T-helper 17 cell (primary cell): ENCODE measurements around the gene C1QL4. TPM values are rescaled to one million over a fixed set of nuclear protein-coding genes. Genes with fewer than 3 reads are reported as not detected.

Experiments
- ATAC-seq: fragments of 150-1000 bp; cut with Tn5 transposase; 2 replicates; pipeline ENCODE4 v1.10.0; 2021; ENCODE audit warnings: mild to moderate bottlenecking, moderate library complexity
- DNase-seq, 3 donors: peaks; one replicate each; pipeline versions ENCODE4 v3.0.0 to v3.0.0-alpha.2; 2020 to 2021
- H3K9me3 ChIP-seq: one replicate; pipeline ENCODE4 v1.7.0; 2013; ENCODE audit warnings: low read length, mild to moderate bottlenecking; ENCODE audit not compliant: control insufficient read depth, poor library complexity, severe bottlenecking
- H3K27ac Mint-ChIP-seq: one replicate; pipeline ENCODE4 v1.8.0; 2022; ENCODE audit warnings: mild to moderate bottlenecking, moderate library complexity, mixed read lengths
- H3K27me3 Mint-ChIP-seq: one replicate; pipeline ENCODE4 v1.8.0; 2022; ENCODE audit warnings: mixed read lengths
- H3K36me3 Mint-ChIP-seq: one replicate; pipeline ENCODE4 v1.8.0; 2022; ENCODE audit warnings: low read depth, mixed read lengths
- H3K4me1 Mint-ChIP-seq: one replicate; pipeline ENCODE4 v1.8.0; 2022; ENCODE audit warnings: mild to moderate bottlenecking, mixed read lengths
- H3K4me3 Mint-ChIP-seq: one replicate; pipeline ENCODE4 v1.8.0; 2022; ENCODE audit warnings: mild to moderate bottlenecking, moderate library complexity, mixed read lengths
- total RNA-seq, 4 donors: library from RNA in 2 of 4; stranded (reverse) in 2 of 4; gene quantifications; one replicate each; pipeline ENCODE4 v1.2.3 and lab custom pipeline; 2022 to 2026

Gene C1QL4
- total RNA-seq, 2 donors from 2014 or later, result not detected

DNA sequence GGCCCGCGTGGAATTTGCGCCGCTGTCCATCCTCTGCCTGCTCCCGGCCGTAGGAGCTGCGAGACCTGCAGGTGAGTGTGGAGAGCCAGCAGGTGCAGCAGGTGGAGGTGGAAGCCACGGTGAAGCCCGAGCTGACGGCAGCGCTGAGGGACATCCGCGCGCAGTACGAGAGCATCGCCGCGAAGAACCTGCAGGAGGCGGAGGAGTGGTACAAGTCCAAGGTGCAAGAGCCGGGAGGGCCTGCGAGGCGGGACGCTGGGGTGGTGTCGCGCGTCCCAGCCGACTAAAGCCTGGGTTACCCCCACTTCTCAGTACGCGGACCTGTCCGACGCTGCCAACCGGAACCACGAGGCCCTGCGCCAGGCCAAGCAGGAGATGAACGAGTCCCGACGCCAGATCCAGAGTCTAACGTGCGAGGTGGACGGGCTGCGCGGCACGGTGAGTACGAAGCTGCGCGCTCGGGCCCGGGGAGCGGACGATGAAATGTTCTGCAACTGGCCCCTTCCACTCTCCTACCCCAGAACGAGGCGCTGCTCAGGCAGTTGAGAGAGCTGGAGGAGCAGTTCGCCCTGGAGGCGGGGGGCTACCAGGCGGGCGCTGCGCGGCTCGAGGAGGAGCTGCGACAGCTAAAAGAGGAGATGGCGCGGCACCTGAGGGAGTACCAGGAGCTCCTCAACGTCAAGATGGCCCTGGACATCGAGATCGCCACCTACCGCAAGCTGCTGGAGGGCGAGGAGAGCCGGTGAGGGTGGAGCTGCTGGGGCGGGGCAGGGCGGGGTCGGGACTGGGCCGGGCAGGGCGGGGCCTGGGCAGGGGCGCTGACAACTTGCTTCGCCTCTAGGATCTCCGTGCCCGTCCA lies 39.9 kb downstream of the C1QL4 start:
- Mint-ChIP-seq H3K27me3 (peaks cover 32% of the 10 kb centered on the region), H3K27ac (no peak overlapping the region), H3K4me3 (peak overlapping the region; percentile 84), H3K4me1 (peaks cover 10% of the 10 kb centered on the region), H3K36me3 (peaks cover 5% of the 10 kb centered on the region)
- DNase-seq, result no peak
- H3K9me3 ChIP-seq, result no peaks in the 10 kb centered on the region
- peak; percentile 73 for ATAC-seq

- peaks cover 3% of the 10 kb centered on the region for H3K36me3 Mint-ChIP-seq
- peak overlapping the region; percentile 84 for H3K4me3 Mint-ChIP-seq
- no peaks in the 10 kb centered on the region for H3K9me3 ChIP-seq
- peaks cover 40% of the 10 kb centered on the region for H3K27me3 Mint-ChIP-seq
- ATAC-seq (peak; percentile 85), DNase-seq (peak; percentile 50 to 61 (median 60))
- no peak overlapping the region for H3K27ac Mint-ChIP-seq
- peaks cover 7% of the 10 kb centered on the region for H3K4me1 Mint-ChIP-seq
Observed at GRCh38 chr12:49296034-49296835, 40.8 kb downstream of the C1QL4 start.

GRCh38 chr12:49295082-49295936 lies 41.7 kb downstream of the C1QL4 start, which contains the start of gene PRPH:
PRPH (plus strand) TSS chr12:49295147; CDS start chr12:49295201, 54 bp downstream.
- Mint-ChIP-seq H3K4me1 (peaks cover 7% of the 10 kb centered on the region), H3K4me3 (peak within 1 kb of the TSS; percentile 3), H3K27me3 (peaks cover 43% of the 10 kb centered on the region), H3K27ac (no peak within 1 kb of the TSS), H3K36me3 (peaks cover 3% of the 10 kb centered on the region)
- ATAC-seq (no peak), DNase-seq (no peak)
- no peaks in the 10 kb centered on the region for H3K9me3 ChIP-seq

GRCh38 chr12:49294804-49295081 lies 42.2 kb downstream of the C1QL4 start:
- H3K4me3 Mint-ChIP-seq, result no peak overlapping the region
- H3K36me3 Mint-ChIP-seq, result peaks cover 3% of the 10 kb centered on the region
- H3K4me1 Mint-ChIP-seq, result peaks cover 7% of the 10 kb centered on the region
- peaks cover 43% of the 10 kb centered on the region for H3K27me3 Mint-ChIP-seq
- no peaks in the 10 kb centered on the region for H3K9me3 ChIP-seq
- no peak for ATAC-seq
- no peak overlapping the region for H3K27ac Mint-ChIP-seq
- DNase-seq, result no peak

- Mint-ChIP-seq H3K27me3 (peaks cover 43% of the 10 kb centered on the region), H3K36me3 (peaks cover 3% of the 10 kb centered on the region), H3K4me1 (peaks cover 7% of the 10 kb centered on the region), H3K27ac (no peak overlapping the region), H3K4me3 (no peak overlapping the region)
- DNase-seq (no peak), ATAC-seq (no peak)
- no peaks in the 10 kb centered on the region for H3K9me3 ChIP-seq
Observed at GRCh38 chr12:49294086-49294803, 42.7 kb downstream of the C1QL4 start.

GRCh38 chr12:49293056-49293956 lies 43.7 kb downstream of the C1QL4 start:
- no peak for ATAC-seq
- H3K27me3 Mint-ChIP-seq, result peaks cover 43% of the 10 kb centered on the region

DNA sequence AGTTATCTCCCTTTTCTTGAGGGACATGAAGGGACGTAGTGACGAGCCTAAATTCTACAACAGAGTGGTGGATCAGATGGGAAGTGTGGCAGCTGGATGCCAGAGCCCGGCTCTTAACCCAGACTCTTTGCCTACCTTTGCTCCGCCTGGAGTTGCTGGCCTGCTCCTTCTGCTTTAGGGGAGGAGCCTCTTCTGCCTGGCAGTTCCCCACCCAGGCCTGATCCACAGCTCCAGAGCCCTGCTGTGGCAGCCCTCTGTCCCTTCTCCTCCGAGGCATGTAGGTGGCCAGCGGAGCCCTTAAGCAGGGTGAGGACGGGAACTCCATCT lies 44.3 kb downstream of the C1QL4 start:
- DNase-seq (no peak), ATAC-seq (no peak)
- H3K9me3 ChIP-seq, result no peaks in the 10 kb centered on the region
- Mint-ChIP-seq H3K27ac (no peak overlapping the region), H3K4me1 (peaks cover 12% of the 10 kb centered on the region), H3K4me3 (no peak overlapping the region), H3K36me3 (no peaks in the 10 kb centered on the region), H3K27me3 (peaks cover 43% of the 10 kb centered on the region)

More at GRCh38 chr12:49293056-49293956, 43.7 kb downstream of the C1QL4 start:
- H3K4me3 Mint-ChIP-seq, result no peak overlapping the region
- H3K9me3 ChIP-seq, result no peaks in the 10 kb centered on the region
- H3K27ac Mint-ChIP-seq, result no peak overlapping the region
- no peak for DNase-seq
- H3K36me3 Mint-ChIP-seq, result no peaks in the 10 kb centered on the region
- peaks cover 10% of the 10 kb centered on the region for H3K4me1 Mint-ChIP-seq

DNA sequence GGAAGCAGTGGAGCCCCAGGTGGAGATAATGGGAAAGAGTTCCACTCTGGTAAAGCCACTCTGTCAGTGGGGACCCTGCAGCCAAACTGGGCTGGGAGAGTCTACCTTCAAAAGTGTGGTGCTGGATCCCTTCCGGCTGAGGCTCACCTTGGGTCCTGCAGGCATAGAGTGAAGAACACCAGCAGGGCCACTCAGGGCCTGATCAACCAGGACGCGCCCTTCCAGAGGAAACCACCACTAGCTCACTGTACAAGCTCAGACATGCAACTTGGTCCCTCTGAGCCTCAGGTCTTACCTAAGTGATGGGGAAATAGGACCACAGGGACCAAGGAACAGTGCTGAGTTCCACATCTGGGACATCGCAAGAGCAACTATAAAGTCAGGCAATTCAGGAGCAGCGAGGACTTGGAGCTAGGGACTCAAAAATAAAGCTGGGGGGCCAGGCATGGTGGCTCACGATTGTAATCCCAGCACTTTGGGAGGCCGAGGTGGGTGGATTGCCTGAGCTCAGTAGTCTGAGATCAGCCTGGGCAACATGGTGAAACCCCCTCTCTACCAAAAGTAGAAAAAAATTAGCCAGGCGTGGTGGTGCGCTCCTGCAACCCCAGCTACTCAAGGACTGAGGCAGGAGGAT lies 47.9 kb downstream of the C1QL4 start:
- Mint-ChIP-seq H3K4me3 (no peak overlapping the region), H3K27ac (no peak overlapping the region), H3K27me3 (peaks cover 45% of the 10 kb centered on the region), H3K36me3 (peaks cover 2% of the 10 kb centered on the region), H3K4me1 (peaks cover 7% of the 10 kb centered on the region)
- ATAC-seq, result no peak
- DNase-seq, result no peak
- H3K9me3 ChIP-seq, result no peaks in the 10 kb centered on the region

- H3K4me1 Mint-ChIP-seq, result peaks cover 7% of the 10 kb centered on the region
- H3K27me3 Mint-ChIP-seq, result peaks cover 49% of the 10 kb centered on the region
- H3K27ac Mint-ChIP-seq, result no peak overlapping the region
- no peaks in the 10 kb centered on the region for H3K9me3 ChIP-seq
- ATAC-seq, result peak; percentile 82
- no peak overlapping the region for H3K4me3 Mint-ChIP-seq
- H3K36me3 Mint-ChIP-seq, result peaks cover 2% of the 10 kb centered on the region
- peak; percentile 39 to 68 (median 54) for DNase-seq
Observed at GRCh38 chr12:49288412-49288853, 48.6 kb downstream of the C1QL4 start.

DNA sequence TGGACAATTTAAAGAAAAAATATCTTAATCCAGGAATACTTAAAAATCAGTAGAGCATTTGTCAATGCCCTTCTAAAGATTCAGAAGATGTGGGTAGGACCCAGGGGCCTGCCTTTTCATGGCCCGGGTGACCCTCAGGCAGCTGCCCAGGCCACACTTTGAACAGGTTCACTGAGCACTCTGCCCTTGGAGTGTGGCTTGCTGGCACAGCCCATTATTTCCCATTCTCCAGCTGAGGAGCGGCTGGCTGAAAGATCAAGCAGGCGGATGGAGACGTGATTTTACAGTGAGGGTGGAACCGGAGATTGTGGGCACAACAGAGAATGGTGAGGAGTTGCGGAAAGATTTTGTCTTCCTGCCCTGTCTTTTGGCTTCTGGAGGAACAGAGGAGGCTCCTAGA lies 49.1 kb downstream of the C1QL4 start:
- H3K36me3 Mint-ChIP-seq, result peaks cover 2% of the 10 kb centered on the region
- DNase-seq, result no peak
- peaks cover 7% of the 10 kb centered on the region for H3K4me1 Mint-ChIP-seq
- no peak for ATAC-seq
- peaks cover 49% of the 10 kb centered on the region for H3K27me3 Mint-ChIP-seq
- peak overlapping the region; percentile 52 for H3K4me3 Mint-ChIP-seq
- no peak overlapping the region for H3K27ac Mint-ChIP-seq
- no peaks in the 10 kb centered on the region for H3K9me3 ChIP-seq

- Mint-ChIP-seq H3K27ac (no peak overlapping the region), H3K4me3 (no peak overlapping the region), H3K4me1 (peaks cover 7% of the 10 kb centered on the region), H3K36me3 (peaks cover 2% of the 10 kb centered on the region), H3K27me3 (peaks cover 53% of the 10 kb centered on the region)
- DNase-seq (no peak), ATAC-seq (no peak)
- no peaks in the 10 kb centered on the region for H3K9me3 ChIP-seq
Observed at GRCh38 chr12:49284672-49285071, 52.3 kb downstream of the C1QL4 start.
